K562 treated with DMSO at 1 percent for 4 hours (cell line): Measurements from ENCODE around the gene RARS1. TPM values are rescaled to one million over a fixed set of nuclear protein-coding genes. Genes with fewer than 3 reads are reported as not detected.

Source experiments
- total RNA-seq: library from RNA; unstranded; fragments of 300-600 nt; gene quantifications from 2 replicates; pipeline ENCODE4 v1.2.3, GENCODE V29; 2022; ENCODE audit not compliant: insufficient read depth

RARS1 gene
- total RNA-seq, result 47.3 and 50.2 TPM in 2 replicates

DNA sequence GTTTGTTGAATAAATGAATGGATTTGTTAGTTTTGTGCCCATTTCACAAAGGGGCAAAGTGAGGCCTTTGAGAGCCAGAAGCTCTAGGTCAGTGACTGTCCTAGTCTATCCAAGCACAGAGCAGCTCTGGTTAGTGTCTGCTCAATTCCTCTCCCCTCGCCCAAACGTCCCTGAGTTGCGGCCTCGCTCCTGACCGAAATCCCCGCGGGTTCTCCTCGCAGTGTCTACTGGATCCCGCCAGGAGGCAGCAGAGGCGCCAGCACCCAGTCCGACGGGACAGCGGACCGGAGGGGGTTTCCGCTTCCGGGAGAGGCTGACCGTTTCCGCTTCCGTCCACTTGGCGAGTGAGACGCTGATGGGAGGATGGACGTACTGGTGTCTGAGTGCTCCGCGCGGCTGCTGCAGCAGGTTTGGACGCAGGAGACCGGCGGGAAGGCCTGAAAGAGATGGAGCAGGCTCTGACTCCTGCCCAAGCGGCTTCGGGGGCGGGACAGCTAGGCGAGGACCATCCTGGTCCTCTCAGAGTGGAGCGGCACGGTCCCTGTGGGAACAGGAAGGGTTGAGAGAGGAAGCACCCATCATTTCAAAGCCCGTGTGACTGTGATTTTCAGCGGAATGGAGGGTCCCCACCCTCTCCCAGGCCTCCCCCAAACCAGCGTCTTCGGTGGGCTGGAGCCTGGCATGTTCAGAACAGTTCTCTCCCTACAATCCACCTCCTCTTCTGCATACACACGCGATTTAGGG, at the start of gene RARS1:
RARS1 (plus strand) TSS at position 336 of the 744 bp plus-strand sequence; CDS start at position 364, 28 bp downstream.

DNA sequence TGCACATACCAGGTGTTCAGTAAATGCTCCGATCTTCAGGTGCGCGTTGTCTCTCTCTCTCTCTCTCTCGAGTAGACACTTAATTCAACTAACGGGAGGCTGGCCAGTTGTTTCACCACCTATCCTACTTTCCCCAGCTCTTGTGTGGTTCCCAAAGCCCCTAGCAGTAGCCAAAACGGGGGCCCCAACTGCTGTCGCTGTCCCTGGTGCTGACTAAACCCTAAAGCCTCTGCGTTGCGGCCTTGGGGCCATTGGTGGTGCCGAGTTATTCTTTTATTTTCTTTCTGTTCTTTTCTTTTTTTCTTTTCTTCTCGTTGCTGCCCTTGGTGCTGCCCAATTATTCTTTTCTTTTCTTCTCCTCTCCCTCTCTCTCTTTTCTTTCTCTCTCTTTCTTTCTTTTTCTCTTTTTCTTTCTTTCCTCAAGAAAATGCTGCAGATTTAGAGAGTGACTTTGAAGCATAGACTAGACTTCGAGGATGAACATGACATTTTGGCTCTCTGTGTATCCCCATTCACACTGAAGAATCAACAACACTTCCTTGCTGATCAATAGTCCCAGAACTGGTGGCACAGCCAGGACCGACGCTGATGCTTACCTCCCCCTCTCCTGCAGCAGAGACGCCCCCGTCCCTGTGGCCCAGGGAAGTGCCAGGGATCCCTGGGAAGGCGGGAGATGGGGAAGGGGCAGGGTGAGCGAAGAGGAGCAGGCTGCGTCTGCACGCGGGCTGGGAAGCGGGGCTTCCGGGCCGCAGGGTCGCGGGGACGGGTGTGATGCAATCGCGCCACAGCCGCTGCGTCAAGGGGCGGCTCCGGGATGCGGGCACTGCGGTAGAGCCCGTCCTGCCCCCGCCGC, 42.5 kb downstream of the RARS1 start, which contains the start of gene FBLL1:
FBLL1 (plus strand) TSS at position 785 of the 853 bp plus-strand sequence. CDS start 200 bp downstream, outside the sequence.

Other genes starting within 250 kb of the RARS1 start
- gene WWC1, start 194.8 kb upstream of the RARS1 start, total RNA-seq, result not detected in 2 replicates
- gene FBLL1, start 42.8 kb downstream of the RARS1 start, total RNA-seq, result not detected in 2 replicates
- gene PANK3, start 92.9 kb downstream of the RARS1 start, total RNA-seq, result 10.8 and 16.3 TPM in 2 replicates